Measurements from ENCODE around the gene LRPAP1.

Gene LRPAP1

GRCh38 chr4:3530051-3530450 lies 2.2 kb downstream of the LRPAP1 start:
- Histone ChIP-seq H3K27ac (no peak overlapping the region), H3K4me3 (ENCODE audit: low read depth, low read length) (no peak overlapping the region), H3K79me2 (peaks cover 49% of the 10 kb centered on the region), H3K9ac (no peak overlapping the region), H3K27me3 (ENCODE audit: control insufficient read depth, insufficient read depth, low read length) (no peaks in the 10 kb centered on the region), H2AFZ (no peak overlapping the region), H3K4me2 (ENCODE audit: low read length) (peak overlapping the region; percentile 61), H3K36me3 (ENCODE audit: control insufficient read depth, insufficient read depth, low read length) (no peaks in the 10 kb centered on the region), H3K4me1 (peaks cover 3% of the 10 kb centered on the region), H3K9me3 (ENCODE audit: control insufficient read depth, low read length) (no peaks in the 10 kb centered on the region)
- no peak for TF ChIP-seq CTCF (IDR thresholded peaks at IDR 0.05)

- Histone ChIP-seq H3K36me3 (ENCODE audit: control insufficient read depth, insufficient read depth, low read length) (no peaks in the 10 kb centered on the region), H3K27me3 (ENCODE audit: control insufficient read depth, insufficient read depth, low read length) (no peaks in the 10 kb centered on the region), H3K79me2 (peaks cover 53% of the 10 kb centered on the region), H3K4me2 (ENCODE audit: low read length) (no peak overlapping the region), H3K9ac (no peak overlapping the region), H3K27ac (no peak overlapping the region), H2AFZ (no peak overlapping the region), H3K4me1 (peaks cover 3% of the 10 kb centered on the region), H3K9me3 (ENCODE audit: control insufficient read depth, low read length) (no peaks in the 10 kb centered on the region), H3K4me3 (ENCODE audit: low read depth, low read length) (no peak overlapping the region)
- no peak for TF ChIP-seq CTCF (IDR thresholded peaks at IDR 0.05)
Measured at GRCh38 chr4:3529363-3529762, 2.9 kb downstream of the LRPAP1 start.

GRCh38 chr4:3527914-3528876 lies 4.0 kb downstream of the LRPAP1 start:
- Histone ChIP-seq H3K36me3 (ENCODE audit: control insufficient read depth, insufficient read depth, low read length) (no peaks in the 10 kb centered on the region), H2AFZ (no peak overlapping the region), H3K9me3 (ENCODE audit: control insufficient read depth, low read length) (no peaks in the 10 kb centered on the region), H3K9ac (no peak overlapping the region), H3K4me3 (ENCODE audit: low read depth, low read length) (no peak overlapping the region), H3K27me3 (ENCODE audit: control insufficient read depth, insufficient read depth, low read length) (no peaks in the 10 kb centered on the region), H3K27ac (no peak overlapping the region), H3K4me1 (peaks cover 3% of the 10 kb centered on the region), H3K4me2 (ENCODE audit: low read length) (no peak overlapping the region), H3K79me2 (peaks cover 54% of the 10 kb centered on the region)
- no peak for TF ChIP-seq CTCF (IDR thresholded peaks at IDR 0.05)

- no peak for TF ChIP-seq CTCF (IDR thresholded peaks at IDR 0.05)
- Histone ChIP-seq H3K27me3 (ENCODE audit: control insufficient read depth, insufficient read depth, low read length) (no peaks in the 10 kb centered on the region), H3K4me2 (ENCODE audit: low read length) (no peak overlapping the region), H2AFZ (no peak overlapping the region), H3K79me2 (peaks cover 54% of the 10 kb centered on the region), H3K4me1 (no peaks in the 10 kb centered on the region), H3K27ac (no peak overlapping the region), H3K4me3 (ENCODE audit: low read depth, low read length) (no peak overlapping the region), H3K36me3 (ENCODE audit: control insufficient read depth, insufficient read depth, low read length) (no peaks in the 10 kb centered on the region), H3K9me3 (ENCODE audit: control insufficient read depth, low read length) (no peaks in the 10 kb centered on the region), H3K9ac (no peak overlapping the region)
Measured at GRCh38 chr4:3527101-3527913, 4.9 kb downstream of the LRPAP1 start.

Data from parathyroid adenoma (tissue), 2 donors.